ENCODE results near the gene NR1H3.

The NR1H3 gene

GRCh38 chr11:47244448-47245350 lies 13.1 kb upstream of the NR1H3 start:
- DNase-seq, result no peak

DNA sequence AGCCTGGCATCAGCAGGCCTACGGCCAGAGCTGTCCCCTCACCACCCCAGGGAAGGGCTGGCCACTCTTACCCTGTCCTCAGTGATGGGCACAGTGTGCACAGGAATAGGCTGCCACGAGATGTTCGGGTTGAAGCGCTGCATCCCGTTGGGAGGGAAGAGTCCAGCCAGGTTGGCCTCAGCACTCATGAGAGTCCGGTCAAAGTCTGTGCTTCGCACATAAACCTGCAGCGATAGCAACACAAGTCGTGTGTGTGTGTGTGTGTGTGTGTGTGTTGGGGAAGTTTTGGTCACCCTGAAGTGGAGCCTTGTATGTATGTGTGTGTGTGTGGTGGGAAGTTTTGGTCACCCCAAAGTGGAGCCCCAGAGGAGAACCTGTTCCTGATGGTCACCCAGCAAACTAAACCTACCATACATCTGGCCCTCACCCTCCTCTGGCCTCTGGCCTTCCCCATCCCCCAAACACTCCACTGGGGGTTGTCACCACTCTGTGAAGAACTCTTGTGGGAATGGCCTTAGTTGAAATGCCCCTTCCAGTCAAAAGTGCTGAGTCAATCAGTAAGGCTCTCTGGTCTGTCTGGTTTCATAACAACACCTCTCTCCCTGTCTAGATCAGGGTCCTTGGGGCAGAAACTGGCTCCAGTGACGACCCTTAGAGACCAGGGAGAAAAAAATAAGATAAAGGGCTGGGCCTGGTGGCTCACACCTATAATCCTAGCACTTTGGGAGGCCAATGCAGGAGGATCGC lies 12.0 kb upstream of the NR1H3 start:
- no peak for DNase-seq

DNA sequence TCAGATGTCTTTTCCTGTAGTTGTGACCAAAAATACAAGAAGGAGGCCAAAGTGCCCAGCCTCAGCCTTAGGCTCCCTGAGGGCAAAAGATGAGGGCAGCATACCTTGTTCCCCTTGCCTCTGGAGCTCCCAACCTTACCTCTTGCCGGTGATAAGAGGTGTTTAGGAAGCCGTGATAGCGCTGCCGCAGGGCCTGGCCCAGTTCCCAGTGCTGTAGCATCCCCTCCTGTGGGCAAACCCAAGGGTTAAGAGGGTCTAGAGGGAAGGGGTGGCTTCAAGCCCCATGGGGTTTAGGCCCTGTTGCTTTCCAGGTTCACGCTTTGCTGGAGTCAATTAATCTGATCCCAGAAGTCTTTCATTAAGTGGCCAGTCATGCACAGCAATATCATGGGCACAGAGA lies 10.3 kb upstream of the NR1H3 start:
- DNase-seq, result no peak

DNA sequence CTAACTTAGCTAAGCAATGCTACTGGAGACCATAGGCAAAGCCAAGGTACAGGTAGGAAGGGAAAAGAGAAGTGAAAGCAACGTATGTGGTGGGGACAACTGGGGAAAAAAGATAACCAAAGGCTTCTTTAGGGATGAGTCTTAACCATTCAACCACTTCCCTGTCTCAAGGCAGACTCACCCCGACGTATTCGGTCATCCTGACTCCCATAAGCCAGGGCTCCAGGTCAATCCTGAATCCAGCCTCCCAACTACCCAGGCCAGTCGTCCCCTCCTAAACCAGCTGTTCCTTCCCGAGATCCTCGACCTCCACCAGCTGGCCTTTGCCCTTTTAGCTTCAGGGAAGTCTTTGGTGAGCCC lies 9.5 kb upstream of the NR1H3 start:
- DNase-seq, result peak; percentile 25

DNA sequence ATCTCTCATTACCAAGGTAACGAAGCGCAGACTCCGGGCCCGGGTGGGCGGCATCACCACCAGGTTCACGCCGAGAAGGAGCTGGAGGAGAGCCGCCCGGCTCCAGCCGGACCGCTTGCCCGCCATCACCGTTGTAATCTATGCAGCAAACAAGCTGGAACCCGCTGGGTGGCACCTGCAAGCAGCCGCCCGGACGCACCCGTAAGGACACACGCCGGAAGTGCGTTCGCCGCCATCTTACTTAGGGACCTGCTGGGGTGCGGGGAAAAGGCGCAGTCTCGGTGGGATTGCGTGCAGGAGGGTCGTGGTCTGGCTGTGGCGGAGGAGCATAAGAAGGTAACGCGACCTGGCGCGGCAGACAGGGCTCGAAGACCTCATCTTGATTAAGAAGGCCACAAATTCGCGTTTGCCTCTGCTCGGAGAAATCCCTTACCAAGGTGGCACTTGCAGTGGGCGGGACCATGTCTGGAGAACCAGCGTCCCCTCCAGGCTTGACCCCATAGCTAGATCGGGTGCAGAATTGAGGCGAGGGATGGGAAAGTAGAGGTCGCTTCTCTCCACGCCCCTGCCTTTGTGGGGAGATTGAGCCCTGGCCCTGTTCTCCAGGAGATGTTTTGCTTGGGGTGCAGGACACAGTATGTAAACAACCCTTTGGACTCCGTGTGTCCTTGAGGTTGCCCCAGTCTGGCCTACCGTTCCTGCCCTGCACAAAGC lies 9.0 kb upstream of the NR1H3 start, which contains the start of gene ACP2:
Gene ACP2, minus strand, starts transcription at position 151 of the 714 bp plus-strand sequence. Its CDS starts 25 bp downstream, at position 126.
- peak; percentile 87 for DNase-seq

GRCh38 chr11:47249378-47249715 lies 8.4 kb upstream of the NR1H3 start:
- DNase-seq, result no peak

GRCh38 chr11:47251751-47252150 lies 6.0 kb upstream of the NR1H3 start:
- no peak for DNase-seq

DNA sequence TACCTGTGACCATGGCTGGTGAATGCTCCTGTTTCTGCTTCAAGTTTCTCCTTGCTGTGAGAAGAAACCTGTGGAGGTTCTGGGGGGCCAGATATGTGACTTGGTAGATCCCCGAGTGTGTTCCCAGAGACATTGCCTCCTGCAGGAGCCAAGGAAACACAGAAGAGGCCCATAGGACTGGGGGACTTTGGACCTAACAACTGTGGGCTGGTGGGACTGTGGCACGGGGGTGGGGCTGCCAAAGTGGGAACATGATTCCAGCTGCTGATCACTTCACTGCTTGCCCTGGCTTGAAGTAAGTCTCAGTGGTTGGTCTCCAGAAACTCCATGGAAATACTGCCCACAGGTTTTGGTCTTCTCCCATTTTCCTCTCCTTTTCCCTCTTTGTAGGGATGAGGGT lies 4.1 kb upstream of the NR1H3 start:
- no peak for DNase-seq

DNA sequence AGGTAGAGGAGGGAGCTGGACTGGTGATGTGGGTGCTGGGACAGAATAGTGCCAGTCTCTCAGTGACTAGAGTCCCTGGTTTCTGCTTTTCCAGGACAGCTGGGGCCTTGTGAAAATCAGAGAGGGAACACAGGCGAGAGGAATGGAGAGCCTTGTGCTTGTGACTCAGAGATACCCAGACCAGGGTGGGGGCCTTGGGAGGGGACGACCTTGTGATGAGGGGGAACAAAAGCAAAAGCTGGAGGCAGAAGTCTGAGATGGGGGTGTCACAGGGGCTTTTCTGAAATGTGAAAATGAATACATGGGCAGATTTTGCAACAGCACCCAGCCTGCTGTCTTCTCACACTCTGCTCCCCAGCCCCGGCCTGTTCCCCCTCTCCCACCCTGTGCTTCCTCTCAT lies 3.4 kb upstream of the NR1H3 start:
- no peak for DNase-seq

- DNase-seq, result no peak
Observed at GRCh38 chr11:47256374-47256773, 1.4 kb upstream of the NR1H3 start.

- DNase-seq, result no peak
Observed at GRCh38 chr11:47257177-47257516, 649 bp upstream of the NR1H3 start.

DNA sequence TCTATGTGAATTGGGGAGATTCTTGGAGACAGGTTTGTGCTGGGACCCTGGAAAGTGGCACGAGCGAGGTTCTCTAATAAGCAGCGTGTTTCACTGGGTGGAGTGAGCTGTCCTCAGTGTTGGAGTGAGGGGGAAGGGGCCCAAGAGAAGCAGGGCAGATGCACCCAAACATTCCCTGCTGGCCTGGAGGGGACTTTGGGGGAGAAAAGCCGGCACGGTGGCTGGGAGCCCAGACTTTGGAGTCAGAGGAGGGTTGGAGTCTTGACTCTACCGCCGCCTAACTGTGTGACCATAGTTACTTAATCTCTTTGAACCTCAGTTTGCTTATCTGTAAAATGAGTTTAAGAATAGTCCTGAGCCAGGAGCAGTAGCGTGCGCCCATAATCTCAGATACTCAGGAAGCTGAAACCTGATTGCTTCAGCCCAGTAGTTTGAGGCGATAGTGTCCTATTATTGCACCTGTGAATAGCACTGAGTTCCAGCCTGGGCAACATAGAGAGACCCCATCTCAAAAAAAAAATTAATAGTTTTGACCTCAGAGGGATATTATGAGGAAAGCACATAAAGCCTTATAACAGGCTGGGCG lies 614 bp downstream of the NR1H3 start:
- no peak for DNase-seq

GRCh38 chr11:47259232-47259977 lies 1.6 kb downstream of the NR1H3 start:
- peak; percentile 31 for DNase-seq

DNA sequence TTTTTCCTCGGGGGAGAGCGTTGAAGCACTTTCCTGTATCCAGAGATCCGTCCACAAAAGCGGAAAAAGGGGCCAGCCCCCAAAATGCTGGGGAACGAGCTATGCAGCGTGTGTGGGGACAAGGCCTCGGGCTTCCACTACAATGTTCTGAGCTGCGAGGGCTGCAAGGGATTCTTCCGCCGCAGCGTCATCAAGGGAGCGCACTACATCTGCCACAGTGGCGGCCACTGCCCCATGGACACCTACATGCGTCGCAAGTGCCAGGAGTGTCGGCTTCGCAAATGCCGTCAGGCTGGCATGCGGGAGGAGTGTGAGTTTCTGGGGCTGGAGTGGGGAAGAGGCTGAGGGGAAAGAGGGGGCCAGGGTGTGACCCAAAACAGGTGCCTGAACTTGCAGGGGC lies 2.6 kb downstream of the NR1H3 start:
- no peak for DNase-seq

- DNase-seq, result no peak
Observed at GRCh38 chr11:47261291-47261800, 3.5 kb downstream of the NR1H3 start.

GRCh38 chr11:47264119-47264518 lies 6.3 kb downstream of the NR1H3 start:
- DNase-seq, result no peak

DNA sequence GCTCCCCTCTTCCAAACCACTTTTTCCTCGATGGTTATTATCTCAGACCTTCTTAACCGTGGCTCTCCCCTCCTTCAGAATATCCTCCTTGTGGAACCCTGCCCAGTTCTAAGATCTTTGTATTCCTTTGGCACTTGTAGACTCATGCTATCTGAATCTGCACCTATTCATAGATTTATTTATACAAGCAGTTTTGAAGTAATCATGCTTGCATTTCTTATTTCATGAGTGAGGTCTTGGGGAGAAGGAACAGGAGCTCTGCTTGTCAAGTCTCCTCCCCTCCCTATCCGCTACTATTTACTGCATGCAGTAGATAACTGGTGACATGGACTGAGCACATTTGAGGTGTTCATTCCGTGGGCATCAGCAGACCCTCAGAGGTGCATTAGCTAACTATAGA lies 6.7 kb downstream of the NR1H3 start:
- peak; percentile 25 for DNase-seq

GRCh38 chr11:47267876-47268275 lies 10.1 kb downstream of the NR1H3 start:
- DNase-seq, result no peak

DNA sequence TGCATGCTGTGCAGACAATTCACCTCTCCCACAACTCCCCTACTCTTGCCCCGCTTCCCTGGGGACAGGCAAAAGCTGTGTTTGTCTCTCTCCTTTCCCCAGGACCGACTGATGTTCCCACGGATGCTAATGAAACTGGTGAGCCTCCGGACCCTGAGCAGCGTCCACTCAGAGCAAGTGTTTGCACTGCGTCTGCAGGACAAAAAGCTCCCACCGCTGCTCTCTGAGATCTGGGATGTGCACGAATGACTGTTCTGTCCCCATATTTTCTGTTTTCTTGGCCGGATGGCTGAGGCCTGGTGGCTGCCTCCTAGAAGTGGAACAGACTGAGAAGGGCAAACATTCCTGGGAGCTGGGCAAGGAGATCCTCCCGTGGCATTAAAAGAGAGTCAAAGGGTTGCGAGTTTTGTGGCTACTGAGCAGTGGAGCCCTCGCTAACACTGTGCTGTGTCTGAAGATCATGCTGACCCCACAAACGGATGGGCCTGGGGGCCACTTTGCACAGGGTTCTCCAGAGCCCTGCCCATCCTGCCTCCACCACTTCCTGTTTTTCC lies 10.7 kb downstream of the NR1H3 start:
- no peak for DNase-seq

- DNase-seq, result peak; percentile 94
Observed at GRCh38 chr11:47269002-47269828, 11.4 kb downstream of the NR1H3 start.

DNA sequence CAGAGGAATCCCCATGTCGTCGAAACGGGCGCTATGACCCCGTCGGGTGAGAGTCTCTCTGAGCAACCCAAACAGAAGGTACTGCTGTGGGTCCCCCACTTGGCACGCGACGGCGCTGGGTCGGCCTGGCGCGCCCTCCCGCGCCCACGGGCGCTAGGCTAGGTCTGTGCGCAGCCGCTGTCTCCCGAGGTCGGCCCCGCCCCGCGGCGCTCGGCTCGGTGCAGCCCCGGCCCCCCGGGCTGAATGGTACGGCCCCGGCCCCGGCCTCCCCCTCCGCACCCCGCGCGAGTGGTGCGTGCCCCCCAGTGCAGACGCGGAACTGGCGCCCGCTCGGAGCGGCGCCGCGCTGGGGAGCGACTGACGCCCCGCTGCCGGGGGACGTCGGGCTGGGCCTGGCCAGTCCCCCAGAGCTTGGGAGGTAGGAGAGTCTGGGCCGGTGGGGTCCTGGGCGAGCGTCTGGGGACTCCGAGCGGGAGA lies 12.1 kb downstream of the NR1H3 start, which contains the start of gene MADD:
Gene MADD, plus strand, starts transcription at position 305 of the 477 bp plus-strand sequence.
- DNase-seq, result peak; percentile 89

Measured in fibroblast of skin of right biceps (primary cell).